Tibial nerve (tissue), 4 donors: ENCODE measurements around the gene AP3M1. TPM values are rescaled to one million over a fixed set of nuclear protein-coding genes. Genes with fewer than 3 reads are reported as not detected.

ENCODE experiments used
- DNase-seq, 2 donors: peaks; one replicate each; pipeline ENCODE4 v3.0.0-alpha.2; 2019; ENCODE audit warnings: low spot score in 2 of 2
- H3K27ac ChIP-seq, 4 donors: fragments of 200-600 bp; sonication (generic) in 3 of 4; one replicate each; pipeline ENCODE4 v1.5.1; 2017 to 2019; ENCODE audit warnings: mild to moderate bottlenecking in 1 of 4
- H3K27me3 ChIP-seq, 2 donors: fragments of 200-600 bp; sonication (generic) in 1 of 2; one replicate each; pipeline versions ENCODE4 v1.5.1 to v1.6.0; 2017 to 2019
- H3K36me3 ChIP-seq, 3 donors: fragments of 200-600 bp; sonication (generic); one replicate each; pipeline ENCODE4 v1.5.1; 2018 to 2019
- H3K4me1 ChIP-seq, 4 donors: fragments of 200-600 bp; sonication (generic) in 3 of 4; one replicate each; pipeline ENCODE4 v1.5.1; 2017 to 2019
- H3K4me3 ChIP-seq, 4 donors: fragments of 200-600 bp; sonication (generic) in 3 of 4; one replicate each; pipeline ENCODE4 v1.5.1; 2017 to 2019; ENCODE audit warnings: mild to moderate bottlenecking in 1 of 4, moderate library complexity in 1 of 4
- H3K9me3 ChIP-seq, 4 donors: fragments of 200-600 bp; sonication (generic) in 3 of 4; one replicate each; pipeline ENCODE4 v1.5.1; 2017 to 2019
- CTCF ChIP-seq, 5 experiments: fragments of 200-600 bp in 3 of 5; fragments of 450-650 bp in 2 of 5; sonication (generic) in 3 of 5; IDR thresholded peaks; one replicate each; pipeline ENCODE4 v1.5.1; 2016 to 2019; ENCODE audit warnings: antibody characterized with exemption in 5 of 5, mild to moderate bottlenecking in 3 of 5, moderate library complexity in 2 of 5
- EP300 ChIP-seq, 2 donors: sonication (generic); formaldehyde crosslinking; IDR thresholded peaks; one replicate each; pipeline ENCODE4 v1.6.1; 2017; ENCODE audit warnings: antibody characterized with exemption in 2 of 2, mild to moderate bottlenecking in 1 of 2
- POLR2A ChIP-seq, 2 donors: fragments of 450-650 bp; IDR thresholded peaks; one replicate each; pipeline ENCODE4 v1.6.1; 2017; ENCODE audit warnings: antibody characterized with exemption in 2 of 2, mild to moderate bottlenecking in 2 of 2, moderate library complexity in 2 of 2
- WGBS, 2 donors: methylation state at CpG; one replicate each; pipeline ENCODE4 v1.1.5; 2018; 5-methylcytosine and 5-hydroxymethylcytosine counted together
- total RNA-seq, 4 donors: library from RNA; depleted of rRNA; stranded (reverse); fragments of >200 nt; gene quantifications; one replicate each; pipeline ENCODE4 v1.1.0, GENCODE V29; 2016

The AP3M1 gene
- total RNA-seq, 4 donors from 2014 or later = 15.3 to 20.9 (median 16.9) TPM

GRCh38 chr10:74107391-74107790 is 43.2 kb downstream of the AP3M1 start:
- DNase-seq = no peak
- Histone ChIP-seq H3K27ac (no peak overlapping the region), H3K9me3 (no peaks in the 10 kb centered on the region), H3K27me3 (no peaks in the 10 kb centered on the region), H3K36me3 (peaks cover 11 to 100% (median 14%) of the 10 kb centered on the region in 3 donors), H3K4me1 (no peaks in the 10 kb centered on the region), H3K4me3 (no peak overlapping the region)
- WGBS, 2 donors = 83 to 84% methylated on average over 4 of the region's 4 CpGs
- no peak for TF ChIP-seq EP300 (IDR thresholded peaks at IDR 0.05)
- no peak for TF ChIP-seq CTCF (IDR thresholded peaks at IDR 0.05)
- no peak for TF ChIP-seq POLR2A (IDR thresholded peaks at IDR 0.05)

GRCh38 chr10:74104996-74105395 is 45.6 kb downstream of the AP3M1 start:
- Histone ChIP-seq H3K36me3 (peaks cover 8 to 99% (median 11%) of the 10 kb centered on the region in 3 donors), H3K27ac (no peak overlapping the region), H3K4me3 (no peak overlapping the region), H3K9me3 (no peaks in the 10 kb centered on the region), H3K27me3 (no peaks in the 10 kb centered on the region), H3K4me1 (no peaks in the 10 kb centered on the region)
- no peak for DNase-seq
- TF ChIP-seq POLR2A (IDR thresholded peaks at IDR 0.05) = no peak
- TF ChIP-seq EP300 (IDR thresholded peaks at IDR 0.05) = no peak
- no peak for TF ChIP-seq CTCF (IDR thresholded peaks at IDR 0.05)
- WGBS, 2 donors = 74 to 76% methylated on average over 8 of the region's 8 CpGs

GRCh38 chr10:74104480-74104879 is 46.1 kb downstream of the AP3M1 start:
- H3K4me1 ChIP-seq = no peaks in the 10 kb centered on the region
- DNase-seq = no peak
- TF ChIP-seq EP300 (IDR thresholded peaks at IDR 0.05) (no peak), CTCF (IDR thresholded peaks at IDR 0.05) (no peak), POLR2A (IDR thresholded peaks at IDR 0.05) (no peak)
- WGBS, 2 donors = 82 to 87% methylated on average over 5 of the region's 5 CpGs
- no peaks in the 10 kb centered on the region for H3K27me3 ChIP-seq
- H3K9me3 ChIP-seq = no peaks in the 10 kb centered on the region
- no peak overlapping the region for H3K27ac ChIP-seq
- no peak overlapping the region for H3K4me3 ChIP-seq
- H3K36me3 ChIP-seq = peaks cover 8 to 99% (median 11%) of the 10 kb centered on the region in 3 donors

- Histone ChIP-seq H3K4me1 (no peaks in the 10 kb centered on the region), H3K27ac (no peak overlapping the region), H3K27me3 (no peaks in the 10 kb centered on the region), H3K9me3 (no peaks in the 10 kb centered on the region), H3K4me3 (no peak overlapping the region), H3K36me3 (peaks cover 8 to 99% (median 11%) of the 10 kb centered on the region in 3 donors)
- TF ChIP-seq POLR2A (IDR thresholded peaks at IDR 0.05) = no peak
- peak in 1 of 5 experiments; percentile 20 for TF ChIP-seq CTCF (IDR thresholded peaks at IDR 0.05)
- no peak for DNase-seq
- 77 to 80% methylated on average over 11 of the region's 11 CpGs for WGBS, 2 donors
These were observed 46.9 kb downstream of the AP3M1 start for GRCh38 chr10:74103560-74104258.

GRCh38 chr10:74099836-74100235 is 50.8 kb downstream of the AP3M1 start:
- Histone ChIP-seq H3K4me1 (no peaks in the 10 kb centered on the region), H3K27ac (no peak overlapping the region), H3K27me3 (no peaks in the 10 kb centered on the region), H3K4me3 (no peak overlapping the region), H3K36me3 (peaks cover 0 to 99% (median 7%) of the 10 kb centered on the region in 3 donors), H3K9me3 (no peaks in the 10 kb centered on the region)
- TF ChIP-seq EP300 (IDR thresholded peaks at IDR 0.05) (no peak), POLR2A (IDR thresholded peaks at IDR 0.05) (no peak), CTCF (IDR thresholded peaks at IDR 0.05) (no peak)
- DNase-seq = no peak
- WGBS, 2 donors = 92 to 96% methylated on average over 3 of the region's 3 CpGs
